ENCODE measurements around the gene ZFYVE16. TPM values are rescaled to one million over a fixed set of nuclear protein-coding genes. Genes with fewer than 3 reads are reported as not detected.

ZFYVE16 gene
- total and polyA plus RNA-seq, 10 of the 15 experiments (the other 5 are each of a cell fraction or from before 2014, with no cell fraction given): 2.9 to 11.2 (median 7.8) TPM

GRCh38 chr5:80409367-80409966, 1.6 kb downstream of the ZFYVE16 start:
- intact Hi-C loops (cut with micrococcal nuclease; ENCODE audit: unreplicated experiment): no loop called here
- WGBS (ENCODE audit: insufficient coverage, insufficient replicate concordance, low lambda C conversion rate, missing lambda C conversion rate): 99% methylated on average over 6 of the region's 6 CpGs
- Histone ChIP-seq H3K36me3 (ENCODE audit: control insufficient read depth in 2 of 2, insufficient read depth in 2 of 2, low read length in 1 of 2) (no peaks in the 10 kb centered on the region), H3K4me1 (ENCODE audit: control insufficient read depth, insufficient read depth, low read length) (no peaks in the 10 kb centered on the region), H3K27me3 (replicated peaks in 1 of 2; ENCODE audit: control insufficient read depth in 2 of 2, insufficient read depth in 2 of 2, low read length in 1 of 2) (no peaks in the 10 kb centered on the region), H3K4me3 (peak overlapping the region; percentile 93), H2AFZ (ENCODE audit: control insufficient read depth, low read depth, low read length) (no peak overlapping the region), H3K4me2 (ENCODE audit: control insufficient read depth, insufficient read depth) (peak overlapping the region; percentile 83), H3K27ac (ENCODE audit: control insufficient read depth, insufficient read depth) (no peak overlapping the region; the same call in 1 of the 2 replicates), H3K79me2 (ENCODE audit: control insufficient read depth, insufficient read depth, low read length) (peaks cover 11% of the 10 kb centered on the region), H3K9me3 (replicated peaks; ENCODE audit: control insufficient read depth, insufficient read depth, low read length) (no peaks in the 10 kb centered on the region), H3K9ac (ENCODE audit: control insufficient read depth, insufficient read depth, low read length) (no peak overlapping the region; the same call in 1 of the 2 replicates), H4K20me1 (ENCODE audit: control insufficient read depth, insufficient read depth) (no peaks in the 10 kb centered on the region)
- no peak for DNase-seq (ENCODE audit: low read depth, low spot score)
- BruUV-seq (replicated peaks): no TSS peak
- in situ Hi-C loops (cut with MboI): no loop called here
- no peak for TF ChIP-seq RAD21 (IDR thresholded peaks at IDR 0.05; ENCODE audit: insufficient read depth, low read depth, low read length)
- no peak for TF ChIP-seq SMARCA5 (IDR thresholded peaks at IDR 0.05)
- no peak for TF ChIP-seq BACH1 (IDR thresholded peaks at IDR 0.05; ENCODE audit: borderline replicate concordance)
- TF ChIP-seq NR2F1 (conservative IDR thresholded peaks at IDR 0.05): no peak
- ChIA-PET CTCF (interaction anchor here (0.6 to 1.2 kb wide), 2 partner anchors 72 to 548 kb away, joined by 3 to 4 read pairs; no protein-coding TSS in a partner anchor), POLR2A (interaction anchor here (0.5 kb wide), 1 partner anchor 1222 kb away, joined by 12 read pairs; no protein-coding TSS in a partner anchor), SMC1A (ENCODE audit: uncharacterized antibody, unreplicated experiment) (no interaction called here), RAD21 (ENCODE audit: unreplicated experiment) (no interaction called here)
- peak; percentile 64 for FAIRE-seq
- ATAC-seq: no peak

DNA sequence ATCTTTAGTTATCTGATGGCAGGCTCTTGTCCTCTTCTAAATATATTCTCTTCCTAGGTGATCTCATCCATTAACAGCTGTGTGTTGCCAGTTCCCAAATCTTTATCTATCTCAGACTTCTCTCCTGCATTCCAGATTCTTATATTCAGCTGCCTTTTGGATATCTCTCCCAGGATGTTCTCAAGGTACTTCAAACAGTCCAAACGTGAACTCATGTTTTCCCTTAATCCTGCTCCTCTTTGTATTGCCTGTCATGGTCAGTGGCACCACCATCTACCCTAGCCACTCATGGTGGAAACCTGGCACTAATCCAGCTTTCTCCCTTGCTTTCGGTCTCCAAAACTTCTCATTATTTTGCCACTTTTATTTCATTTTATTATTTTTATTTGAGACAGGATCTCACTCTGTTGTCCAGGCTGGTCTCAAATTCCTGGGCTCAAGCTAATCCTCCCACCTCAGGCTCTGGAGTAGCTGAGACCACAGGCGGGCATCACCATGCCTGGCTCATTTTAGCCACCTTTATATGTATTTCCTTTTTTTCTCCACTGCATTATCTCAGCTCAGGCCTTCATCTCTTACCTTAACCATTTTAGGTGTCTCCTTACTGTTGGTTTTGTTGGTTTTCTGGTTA, 3.8 kb downstream of the ZFYVE16 start:
- DNase-seq (ENCODE audit: low read depth, low spot score): no peak
- FAIRE-seq: no peak
- Histone ChIP-seq H4K20me1 (ENCODE audit: control insufficient read depth, insufficient read depth) (no peaks in the 10 kb centered on the region), H3K79me2 (ENCODE audit: control insufficient read depth, insufficient read depth, low read length) (peaks cover 11% of the 10 kb centered on the region), H3K4me2 (ENCODE audit: control insufficient read depth, insufficient read depth) (no peak overlapping the region), H3K27me3 (replicated peaks in 1 of 2; ENCODE audit: control insufficient read depth in 2 of 2, insufficient read depth in 2 of 2, low read length in 1 of 2) (no peaks in the 10 kb centered on the region), H3K9me3 (replicated peaks; ENCODE audit: control insufficient read depth, insufficient read depth, low read length) (no peaks in the 10 kb centered on the region), H3K4me1 (ENCODE audit: control insufficient read depth, insufficient read depth, low read length) (no peaks in the 10 kb centered on the region), H3K9ac (ENCODE audit: control insufficient read depth, insufficient read depth, low read length) (no peak overlapping the region), H2AFZ (ENCODE audit: control insufficient read depth, low read depth, low read length) (no peak overlapping the region), H3K36me3 (ENCODE audit: control insufficient read depth in 2 of 2, insufficient read depth in 2 of 2, low read length in 1 of 2) (no peaks in the 10 kb centered on the region), H3K27ac (ENCODE audit: control insufficient read depth, insufficient read depth) (no peak overlapping the region), H3K4me3 (no peak overlapping the region)
- TF ChIP-seq BMI1 (IDR thresholded peaks at IDR 0.05; ENCODE audit: borderline replicate concordance) (no peak), NRF1 (conservative IDR thresholded peaks at IDR 0.05; ENCODE audit: low read depth, low read length) (no peak), POLR2A (IDR thresholded peaks at IDR 0.05; ENCODE audit: low read depth, low read length) (no peak), STAT1 (conservative IDR thresholded peaks at IDR 0.05) (no peak), GATAD2B (conservative IDR thresholded peaks at IDR 0.05; ENCODE audit: low read depth) (no peak), RBBP5 (conservative IDR thresholded peaks at IDR 0.05) (no peak), SMARCA5 (IDR thresholded peaks at IDR 0.05) (no peak), ZNF217 (IDR thresholded peaks at IDR 0.05) (no peak), SPI1 (IDR thresholded peaks at IDR 0.05; ENCODE audit: borderline replicate concordance, insufficient read depth, low read depth, low read length) (no peak)
- TF ChIP-seq, protein P1, sequence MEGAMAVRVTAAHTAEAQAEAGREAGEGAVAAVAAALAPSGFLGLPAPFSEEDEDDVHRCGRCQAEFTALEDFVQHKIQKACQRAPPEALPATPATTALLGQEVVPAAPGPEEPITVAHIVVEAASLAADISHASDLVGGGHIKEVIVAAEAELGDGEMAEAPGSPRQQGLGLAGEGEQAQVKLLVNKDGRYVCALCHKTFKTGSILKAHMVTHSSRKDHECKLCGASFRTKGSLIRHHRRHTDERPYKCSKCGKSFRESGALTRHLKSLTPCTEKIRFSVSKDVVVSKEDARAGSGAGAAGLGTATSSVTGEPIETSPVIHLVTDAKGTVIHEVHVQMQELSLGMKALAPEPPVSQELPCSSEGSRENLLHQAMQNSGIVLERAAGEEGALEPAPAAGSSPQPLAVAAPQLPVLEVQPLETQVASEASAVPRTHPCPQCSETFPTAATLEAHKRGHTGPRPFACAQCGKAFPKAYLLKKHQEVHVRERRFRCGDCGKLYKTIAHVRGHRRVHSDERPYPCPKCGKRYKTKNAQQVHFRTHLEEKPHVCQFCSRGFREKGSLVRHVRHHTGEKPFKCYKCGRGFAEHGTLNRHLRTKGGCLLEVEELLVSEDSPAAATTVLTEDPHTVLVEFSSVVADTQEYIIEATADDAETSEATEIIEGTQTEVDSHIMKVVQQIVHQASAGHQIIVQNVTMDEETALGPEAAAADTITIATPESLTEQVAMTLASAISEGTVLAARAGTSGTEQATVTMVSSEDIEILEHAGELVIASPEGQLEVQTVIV (IDR thresholded peaks at IDR 0.05; ENCODE audit: borderline replicate concordance, partially characterized antibody): no peak
- no TSS peak for BruUV-seq (replicated peaks)
- intact Hi-C loops (cut with micrococcal nuclease; ENCODE audit: unreplicated experiment) (no loop called here), in situ Hi-C loops (cut with MboI) (no loop called here)
- RAD21 ChIA-PET (ENCODE audit: unreplicated experiment): no interaction called here
- POLR2A ChIA-PET: no interaction called here
- CTCF ChIA-PET: interaction anchor here (0.7 to 1.3 kb wide), 2 partner anchors 70 to 260 kb away, joined by 3 read pairs; no protein-coding TSS in a partner anchor
- 83% methylated on average over 3 of the region's 3 CpGs for WGBS (ENCODE audit: insufficient coverage, insufficient replicate concordance, low lambda C conversion rate, missing lambda C conversion rate)
- no peak for ATAC-seq
- SMC1A ChIA-PET (ENCODE audit: uncharacterized antibody, unreplicated experiment): interaction anchor here (1.3 kb wide), 1 partner anchor 70 kb away, joined by 3 read pairs; no protein-coding TSS in a partner anchor
